Neural progenitor cell (in vitro differentiated cells): ENCODE data around the gene GOLGA3. TPM values are rescaled to one million over a fixed set of nuclear protein-coding genes. Genes with fewer than 3 reads are reported as not detected.
"Not testable (repeated sequence)": the region's sequence is repeated elsewhere in the genome, so short reads cannot be mapped to it uniquely, and the experiment has no call there.

Experiments
- DNase-seq: peaks from one replicate; pipeline ENCODE4 v3.0.0-alpha.2; 2016; ENCODE audit warnings: low spot score
- H2AFZ ChIP-seq: fragments of 200-600 bp; sonication (generic); replicated peaks from 2 replicates; pipeline ENCODE4 v1.6.1; 2016; ENCODE audit warnings: antibody characterized with exemption
- H3F3A ChIP-seq: fragments of 200-600 bp; sonication (generic); 2 replicates; pipeline ENCODE4 v1.6.1; 2016; ENCODE audit warnings: antibody characterized with exemption, low read depth
- H3K27ac ChIP-seq: fragments of 200-600 bp; sonication (generic); 2 replicates; pipeline ENCODE4 v1.5.1; 2016; ENCODE audit warnings: mild to moderate bottlenecking
- H3K27me3 ChIP-seq: fragments of 200-600 bp; sonication (generic); 2 replicates; pipeline ENCODE4 v1.6.1; 2016; ENCODE audit warnings: mild to moderate bottlenecking, moderate library complexity
- H3K36me3 ChIP-seq: fragments of 200-600 bp; sonication (generic); 2 replicates; pipeline ENCODE4 v1.5.1; 2016
- H3K4me1 ChIP-seq: fragments of 200-600 bp; sonication (generic); 2 replicates; pipeline ENCODE4 v1.6.1; 2016; ENCODE audit warnings: mixed run types
- H3K4me2 ChIP-seq: fragments of 200-600 bp; sonication (generic); 2 replicates; pipeline ENCODE4 v1.6.1; 2016
- H3K4me3 ChIP-seq: fragments of 200-600 bp; sonication (generic); 2 replicates; pipeline ENCODE4 v1.5.1; 2016
- H3K79me2 ChIP-seq: fragments of 200-600 bp; sonication (generic); 2 replicates; pipeline ENCODE4 v1.6.1; 2016; ENCODE audit warnings: low read depth
- H3K9ac ChIP-seq: fragments of 200-600 bp; sonication (generic); 2 replicates; pipeline ENCODE4 v1.6.1; 2016
- H3K9me3 ChIP-seq: fragments of 200-600 bp; sonication (generic); 2 replicates; pipeline ENCODE4 v1.5.1; 2016; ENCODE audit warnings: low read depth
- H4K20me1 ChIP-seq: fragments of 200-600 bp; sonication (generic); 2 replicates; pipeline ENCODE4 v1.6.1; 2016; ENCODE audit warnings: low read depth
- H3K27ac Mint-ChIP-seq: 3 replicates; pipeline ENCODE4 v1.8.0; 2021; ENCODE audit warnings: mixed read lengths
- H3K27me3 Mint-ChIP-seq: 2 replicates; pipeline ENCODE4 v1.8.0; 2022; ENCODE audit warnings: low read depth, mild to moderate bottlenecking, inconsistent platforms, moderate library complexity, mixed read lengths; ENCODE audit not compliant: insufficient read depth
- H3K36me3 Mint-ChIP-seq: 3 replicates; pipeline ENCODE4 v1.8.0; 2021; ENCODE audit warnings: mixed read lengths
- H3K4me1 Mint-ChIP-seq: 3 replicates; pipeline ENCODE4 v1.8.0; 2021; ENCODE audit warnings: mixed read lengths
- H3K4me3 Mint-ChIP-seq: 3 replicates; pipeline ENCODE4 v1.8.0; 2021; ENCODE audit warnings: mild to moderate bottlenecking, moderate library complexity, mixed read lengths
- H3K9me3 Mint-ChIP-seq: 3 replicates; pipeline ENCODE4 v1.8.0; 2020; ENCODE audit warnings: mixed read lengths
- CTCF ChIP-seq: fragments of 200-600 bp; sonication (generic); IDR thresholded peaks from 2 replicates; pipeline ENCODE4 v1.5.1; 2017; ENCODE audit warnings: antibody characterized with exemption, mild to moderate bottlenecking
- EZH2 ChIP-seq: fragments of 200-600 bp; sonication (generic); IDR thresholded peaks from 2 replicates; pipeline ENCODE4 v1.6.1; 2017; ENCODE audit warnings: antibody characterized with exemption, mild to moderate bottlenecking, moderate library complexity
- EZH2phosphoT487 ChIP-seq: fragments of 200-600 bp; sonication (generic); IDR thresholded peaks from 2 replicates; pipeline ENCODE4 v1.6.1; 2017; ENCODE audit warnings: antibody characterized with exemption
- total RNA-seq: library from RNA; depleted of rRNA; stranded (reverse); fragments of >200 nt; gene quantifications from 2 replicates; pipeline ENCODE4 v1.2.3, GENCODE V29; 2015; ENCODE audit warnings: low replicate concordance

Gene GOLGA3
- total RNA-seq, 1 donor from 2014 or later = 8.5 TPM

DNA sequence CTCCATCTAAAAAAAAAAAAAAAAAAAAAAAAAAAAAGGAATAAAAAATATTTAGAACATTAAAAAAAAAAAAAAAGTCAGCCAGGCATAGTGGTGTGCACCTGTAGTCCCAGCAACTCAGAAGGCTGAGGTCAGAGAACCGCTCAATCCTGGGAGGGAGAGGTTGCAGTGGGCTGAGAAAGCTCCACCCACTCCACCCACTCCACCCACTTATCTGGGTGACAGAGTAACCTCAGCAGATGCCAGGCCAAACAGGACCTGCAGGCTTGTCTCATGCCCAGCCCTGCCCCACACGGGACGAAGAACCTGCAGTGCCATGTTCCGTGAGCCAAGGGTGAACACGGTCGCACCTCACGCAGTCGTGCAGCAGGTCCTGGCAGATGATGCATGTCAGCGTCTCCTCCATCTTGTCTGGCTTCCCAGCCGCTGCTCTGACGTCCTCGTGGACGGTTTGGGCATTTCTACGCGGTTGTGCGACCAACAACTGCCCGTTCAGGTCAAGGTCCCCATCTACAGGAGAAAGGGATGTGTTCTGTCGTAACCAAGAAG lies 30.1 kb upstream of the GOLGA3 start:
- Histone ChIP-seq H3K4me2 (no peak overlapping the region), H3K9me3 (no peaks in the 10 kb centered on the region), H3K4me1 (no peaks in the 10 kb centered on the region), H3K27me3 (no peaks in the 10 kb centered on the region), H3K9ac (no peak overlapping the region), H3K36me3 (no peaks in the 10 kb centered on the region), H2AFZ (no peak overlapping the region), H3K27ac (no peak overlapping the region), H4K20me1 (no peaks in the 10 kb centered on the region), H3K4me3 (no peak overlapping the region), H3F3A (no peaks in the 10 kb centered on the region), H3K79me2 (no peaks in the 10 kb centered on the region)
- H3K4me3 Mint-ChIP-seq = no peak overlapping the region
- TF ChIP-seq CTCF (no peak), EZH2phosphoT487 (no peak), EZH2 (no peak)
- no peak overlapping the region for H3K27ac Mint-ChIP-seq
- H3K9me3 Mint-ChIP-seq = no peaks in the 10 kb centered on the region
- peaks cover under 1% of the 10 kb centered on the region for H3K27me3 Mint-ChIP-seq
- no peaks in the 10 kb centered on the region for H3K4me1 Mint-ChIP-seq
- DNase-seq = no peak
- peaks cover 29% of the 10 kb centered on the region for H3K36me3 Mint-ChIP-seq

DNA sequence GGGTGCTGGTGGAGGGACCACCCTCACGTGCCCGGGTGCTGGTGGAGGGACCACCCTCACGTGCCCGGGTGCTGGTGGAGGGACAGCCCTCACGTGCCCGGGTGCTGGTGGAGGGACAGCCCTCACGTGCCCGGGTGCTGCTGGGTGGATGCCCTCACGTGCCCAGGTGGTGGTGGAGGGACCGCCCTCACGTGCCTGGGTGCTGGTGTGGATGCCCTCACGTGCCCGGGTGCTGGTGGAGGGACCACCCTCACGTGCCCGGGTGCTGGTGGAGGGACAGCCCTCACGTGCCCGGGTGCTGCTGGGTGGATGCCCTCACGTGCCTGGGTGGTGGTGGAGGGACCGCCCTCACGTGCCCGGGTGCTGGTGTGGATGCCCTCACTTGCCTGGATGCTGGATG lies 28.4 kb upstream of the GOLGA3 start:
- H2AFZ ChIP-seq, H3K79me2 ChIP-seq, H3K4me1 Mint-ChIP-seq, H3K27ac Mint-ChIP-seq, H3K36me3 ChIP-seq, H3K4me1 ChIP-seq, H3K4me3 Mint-ChIP-seq, H3K9me3 Mint-ChIP-seq, H3F3A ChIP-seq, H3K27me3 ChIP-seq, H3K4me2 ChIP-seq, DNase-seq, H4K20me1 ChIP-seq, H3K27ac ChIP-seq, H3K9me3 ChIP-seq, H3K4me3 ChIP-seq, H3K9ac ChIP-seq, H3K27me3 Mint-ChIP-seq: not testable (repeated sequence)
- peaks cover 31% of the 10 kb centered on the region for H3K36me3 Mint-ChIP-seq

DNA sequence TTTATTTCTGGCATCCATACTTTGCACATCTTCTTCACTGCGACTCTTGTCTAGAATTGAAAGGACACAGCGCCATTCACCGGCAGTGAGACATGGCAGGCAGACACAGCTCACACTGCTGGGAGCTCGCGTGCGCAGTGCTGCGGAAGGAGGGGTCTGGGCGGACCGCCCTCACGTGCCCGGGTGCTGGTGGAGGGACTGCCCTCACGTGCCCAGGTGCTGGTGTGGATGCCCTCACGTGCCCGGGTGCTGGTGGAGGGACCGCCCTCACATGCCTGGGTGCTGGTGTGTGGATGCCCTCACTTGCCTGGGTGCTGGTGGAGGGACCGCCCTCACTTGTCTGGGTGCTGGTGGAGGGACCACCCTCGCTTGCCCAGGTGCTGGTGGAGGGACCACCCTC lies 27.9 kb upstream of the GOLGA3 start:
- H3K36me3 ChIP-seq = no peaks in the 10 kb centered on the region
- DNase-seq = no peak
- peaks cover 30% of the 10 kb centered on the region for H3K36me3 Mint-ChIP-seq

DNA sequence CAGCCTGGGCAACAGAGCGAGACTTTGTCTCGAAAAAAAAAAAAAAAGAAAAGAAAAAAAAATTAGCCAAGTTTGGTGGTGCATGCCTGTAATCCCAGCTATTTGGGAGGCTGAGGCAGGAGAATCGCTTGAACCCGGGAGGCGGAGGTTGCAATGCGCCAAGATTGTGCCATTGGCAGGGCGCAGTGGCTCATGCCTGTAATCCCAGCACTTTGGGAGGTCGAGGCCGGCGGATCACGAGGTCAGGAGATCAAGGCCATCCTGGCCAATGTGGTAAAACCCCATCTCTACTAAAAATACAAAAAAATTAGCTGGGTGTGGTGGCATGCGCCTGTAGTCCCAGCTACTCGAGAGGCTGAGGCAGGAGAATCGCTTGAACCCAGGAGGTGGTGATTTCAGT lies 26.5 kb upstream of the GOLGA3 start:
- H3K36me3 Mint-ChIP-seq = peaks cover 28% of the 10 kb centered on the region
- H3K9me3 Mint-ChIP-seq, H3K27me3 ChIP-seq, H4K20me1 ChIP-seq, H2AFZ ChIP-seq, H3K79me2 ChIP-seq, H3K4me1 Mint-ChIP-seq, H3K36me3 ChIP-seq, H3K27ac ChIP-seq, H3K27me3 Mint-ChIP-seq, H3K9ac ChIP-seq, H3K4me3 ChIP-seq, H3K9me3 ChIP-seq, H3K4me3 Mint-ChIP-seq, H3K27ac Mint-ChIP-seq, DNase-seq, H3K4me1 ChIP-seq, H3F3A ChIP-seq, H3K4me2 ChIP-seq: not testable (repeated sequence)

More for the DNA sequence above, 27.9 kb upstream of the GOLGA3 start:
- no peaks in the 10 kb centered on the region for H3K9me3 ChIP-seq
- no peak overlapping the region for H3K27ac ChIP-seq
- Mint-ChIP-seq H3K9me3 (no peaks in the 10 kb centered on the region), H3K4me1 (no peaks in the 10 kb centered on the region), H3K27me3 (peaks cover 3% of the 10 kb centered on the region), H3K4me3 (no peak overlapping the region), H3K27ac (no peak overlapping the region)
- no peaks in the 10 kb centered on the region for H3K79me2 ChIP-seq
- no peak overlapping the region for H3K4me2 ChIP-seq
- no peaks in the 10 kb centered on the region for H3K27me3 ChIP-seq
- H3K9ac ChIP-seq = no peak overlapping the region
- H4K20me1 ChIP-seq = no peaks in the 10 kb centered on the region
- TF ChIP-seq EZH2 = no peak
- TF ChIP-seq CTCF = no peak
- no peak for TF ChIP-seq EZH2phosphoT487
- H2AFZ ChIP-seq = no peak overlapping the region
- no peak overlapping the region for H3K4me3 ChIP-seq
- H3K4me1 ChIP-seq = no peaks in the 10 kb centered on the region
- no peaks in the 10 kb centered on the region for H3F3A ChIP-seq
